ENCODE results near the gene KRTAP3-1.

DNA sequence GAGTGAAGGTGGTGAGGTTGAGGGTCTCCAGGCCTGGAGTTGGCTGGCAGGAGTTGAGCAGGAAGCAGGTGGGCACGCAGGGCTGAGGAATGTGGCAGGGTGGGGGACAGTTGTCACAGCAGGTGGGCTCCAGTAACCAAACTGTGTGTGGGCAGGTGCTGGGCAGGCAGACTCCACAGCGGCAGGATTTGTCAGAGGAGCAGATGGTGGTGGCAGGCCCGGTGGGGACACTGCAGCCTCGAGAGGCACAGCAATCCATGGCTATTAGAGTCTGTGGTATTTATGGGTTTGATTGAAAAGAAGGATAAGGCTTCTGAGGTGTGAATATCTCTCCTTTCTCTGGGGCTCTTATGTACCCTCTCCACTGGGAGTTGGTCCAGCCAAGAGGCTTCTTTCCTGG is 15.1 kb downstream of the KRTAP3-1 start, which contains the start of gene KRTAP3-3:
- TF ChIP-seq FOXK2 (IDR thresholded peaks at IDR 0.05), result no peak
- no peak for TF ChIP-seq ARNT (IDR thresholded peaks at IDR 0.05)
- TF ChIP-seq TARDBP (IDR thresholded peaks at IDR 0.05), result no peak
- TF ChIP-seq SP1 (IDR thresholded peaks at IDR 0.05), result no peak
- TF ChIP-seq L3MBTL2 (conservative IDR thresholded peaks at IDR 0.05), result no peak
- TF ChIP-seq BHLHE40 (IDR thresholded peaks at IDR 0.05; ENCODE audit: borderline replicate concordance), result no peak
- TF ChIP-seq ELF4 (IDR thresholded peaks at IDR 0.05), result no peak
- TF ChIP-seq CTBP1 (IDR thresholded peaks at IDR 0.05; ENCODE audit: borderline replicate concordance), result no peak
